HL-60 (cell line): ENCODE measurements around the gene PRR18.

Source experiments
- DNase-seq, 2 experiments: peaks; one replicate each; pipeline ENCODE4 v3.0.0-alpha.2; 2010 to 2020; ENCODE audit warnings: low read depth in 1 of 2, low spot score in 1 of 2
- H3K27ac ChIP-seq: fragments of 250-450 bp; sonication (Bioruptor Pico); replicated peaks from 2 replicates; pipeline ENCODE4 v1.5.1; 2020; ENCODE audit warnings: mild to moderate bottlenecking, moderate library complexity
- H3K27me3 ChIP-seq: fragments of 250-450 bp; sonication (Bioruptor Pico); 2 replicates; pipeline ENCODE4 v1.5.1; 2021; ENCODE audit warnings: mild to moderate bottlenecking, moderate library complexity; ENCODE audit not compliant: insufficient read depth, poor library complexity, severe bottlenecking
- H3K4me3 ChIP-seq: replicated peaks from 2 replicates; pipeline ENCODE4 v1.5.1; 2011; ENCODE audit warnings: mild to moderate bottlenecking, control low read depth, low read length; ENCODE audit not compliant: insufficient read depth
- CTCF ChIP-seq: IDR thresholded peaks from one replicate; pipeline ENCODE4 v1.5.1; 2011; ENCODE audit warnings: low read length, control low read depth, inconsistent platforms; ENCODE audit not compliant: insufficient read depth
- GABPA ChIP-seq: IDR thresholded peaks from 2 replicates; pipeline ENCODE4 v1.6.1; 2012; ENCODE audit warnings: low read depth
- POLR2AphosphoS5 ChIP-seq: IDR thresholded peaks from 2 replicates; pipeline ENCODE4 v1.6.1; 2012; ENCODE audit warnings: low read depth
- REST ChIP-seq: IDR thresholded peaks from 2 replicates; pipeline ENCODE4 v1.6.1; 2012; ENCODE audit warnings: low read depth; ENCODE audit not compliant: insufficient replicate concordance
- SPI1 ChIP-seq: IDR thresholded peaks from 2 replicates; pipeline ENCODE4 v1.6.1; 2012; ENCODE audit warnings: low read depth, mild to moderate bottlenecking, borderline replicate concordance

The PRR18 gene

GRCh38 chr6:166281104-166281503 is 27.1 kb downstream of the PRR18 start:
- no peak overlapping the region for H3K27ac ChIP-seq
- DNase-seq: no peak
- no peak overlapping the region for H3K4me3 ChIP-seq
- H3K27me3 ChIP-seq: no peaks in the 10 kb centered on the region
- TF ChIP-seq CTCF (no peak), GABPA (no peak), REST (no peak), SPI1 (no peak)

- no peak for DNase-seq
- TF ChIP-seq SPI1 (no peak), GABPA (no peak), REST (no peak), POLR2AphosphoS5 (no peak), CTCF (no peak)
- Histone ChIP-seq H3K27me3 (no peaks in the 10 kb centered on the region), H3K4me3 (no peak overlapping the region), H3K27ac (no peak overlapping the region)
Measured at GRCh38 chr6:166279393-166279679, 28.9 kb downstream of the PRR18 start.

GRCh38 chr6:166278579-166279392 is 29.4 kb downstream of the PRR18 start:
- no peak for DNase-seq
- H3K27me3 ChIP-seq: no peaks in the 10 kb centered on the region
- H3K4me3 ChIP-seq: no peak overlapping the region
- TF ChIP-seq GABPA: no peak
- TF ChIP-seq REST: no peak
- TF ChIP-seq POLR2AphosphoS5: no peak
- no peak for TF ChIP-seq CTCF
- no peak for TF ChIP-seq SPI1
- H3K27ac ChIP-seq: no peak overlapping the region
